Measurements from ENCODE around the gene ZDHHC24.
A peak's percentile ranks its signal among the peaks of the same experiment; 100 is the strongest.
"Not testable (repeated sequence)": the region's sequence is repeated elsewhere in the genome, so short reads cannot be mapped to it uniquely, and the experiment has no call there.

Gene ZDHHC24

DNA sequence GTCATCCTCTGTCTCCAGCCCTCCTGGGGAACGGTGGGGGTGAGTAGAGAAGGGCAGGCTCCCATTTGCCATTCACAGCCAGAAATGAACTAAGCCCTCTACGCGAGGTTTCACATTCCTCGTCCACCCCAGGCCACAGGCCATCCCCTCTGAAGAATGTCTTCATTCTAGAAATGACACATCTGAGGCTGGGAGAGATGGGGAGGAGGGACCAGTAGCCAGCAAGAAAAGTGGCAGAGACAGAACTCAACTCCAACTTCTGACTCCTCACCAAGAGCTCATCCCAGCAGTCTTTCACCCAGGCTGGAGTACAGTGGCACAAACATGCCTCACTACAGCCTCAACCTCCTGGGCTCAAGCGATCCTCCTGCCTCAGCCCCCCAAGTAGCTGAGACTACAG lies 19.1 kb upstream of the ZDHHC24 start:
- no peak for DNase-seq

DNA sequence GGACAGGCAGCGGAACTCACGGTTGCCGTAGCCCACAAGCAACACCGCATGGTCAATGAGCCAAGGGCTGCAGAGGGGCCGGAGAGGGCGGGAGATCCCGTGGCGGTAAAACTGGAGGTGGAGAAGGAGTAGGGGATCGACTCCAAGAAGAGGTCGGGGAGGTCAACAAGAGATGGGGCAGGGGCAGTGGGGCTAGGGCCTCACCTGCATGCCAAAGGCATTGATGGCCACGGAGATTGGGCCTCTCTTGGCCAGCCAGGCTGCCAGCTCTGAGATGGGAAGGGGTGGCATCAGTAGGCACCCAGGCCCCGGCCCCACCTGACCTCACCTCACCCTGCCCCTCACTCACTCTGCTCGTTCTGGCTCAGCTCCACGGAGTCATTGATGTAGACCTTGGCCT lies 18.7 kb upstream of the ZDHHC24 start:
- no peak for DNase-seq

DNA sequence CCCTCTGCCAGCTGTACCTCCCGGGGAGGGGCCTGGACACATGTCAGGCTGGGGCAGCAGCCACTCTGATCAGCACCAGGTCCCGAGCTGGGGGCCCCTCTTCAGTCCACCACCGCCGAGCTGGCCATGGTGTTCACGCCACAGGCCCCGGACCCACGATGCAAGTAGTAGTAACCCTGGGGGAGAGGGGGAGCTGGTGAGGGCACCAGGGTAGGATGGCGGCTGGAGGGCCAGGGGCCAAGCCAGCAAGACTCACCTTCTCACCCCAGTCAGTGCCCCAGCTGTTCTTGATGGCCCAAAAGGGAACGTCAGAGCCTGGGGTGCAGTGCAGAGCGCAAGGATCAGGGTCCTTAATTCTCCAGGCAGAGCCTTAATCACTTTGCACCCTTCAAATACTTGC lies 18.0 kb upstream of the ZDHHC24 start:
- DNase-seq: no peak

DNA sequence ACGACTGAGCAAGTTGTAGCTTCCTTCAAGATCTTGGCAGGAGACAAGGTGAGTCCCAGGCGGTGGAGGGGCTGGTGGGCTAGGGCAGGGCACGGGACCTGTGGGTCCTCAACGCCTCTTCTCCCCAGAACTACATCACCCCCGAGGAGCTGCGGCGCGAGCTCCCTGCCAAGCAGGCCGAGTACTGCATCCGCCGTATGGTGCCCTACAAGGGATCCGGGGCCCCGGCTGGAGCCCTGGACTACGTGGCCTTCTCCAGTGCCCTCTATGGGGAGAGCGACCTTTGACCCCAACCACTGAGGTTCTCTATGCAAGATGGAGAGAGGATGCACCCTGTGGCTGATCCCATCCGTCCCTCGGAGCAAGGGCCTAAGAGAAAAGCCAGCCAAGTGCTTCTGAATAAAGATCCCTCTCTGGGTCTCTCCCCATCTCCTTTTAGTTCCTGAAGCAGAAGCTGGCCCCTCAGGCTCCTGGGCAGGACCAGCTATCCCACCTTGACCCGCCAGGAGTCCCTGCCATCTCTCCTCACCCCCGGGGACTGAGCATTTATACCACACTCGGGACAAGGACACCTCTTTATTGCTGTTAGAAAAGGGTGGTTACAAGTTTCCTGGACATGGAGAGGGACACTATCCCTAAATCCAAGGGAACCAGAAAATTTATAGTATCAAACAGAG lies 17.2 kb upstream of the ZDHHC24 start:
- no peak for DNase-seq

DNA sequence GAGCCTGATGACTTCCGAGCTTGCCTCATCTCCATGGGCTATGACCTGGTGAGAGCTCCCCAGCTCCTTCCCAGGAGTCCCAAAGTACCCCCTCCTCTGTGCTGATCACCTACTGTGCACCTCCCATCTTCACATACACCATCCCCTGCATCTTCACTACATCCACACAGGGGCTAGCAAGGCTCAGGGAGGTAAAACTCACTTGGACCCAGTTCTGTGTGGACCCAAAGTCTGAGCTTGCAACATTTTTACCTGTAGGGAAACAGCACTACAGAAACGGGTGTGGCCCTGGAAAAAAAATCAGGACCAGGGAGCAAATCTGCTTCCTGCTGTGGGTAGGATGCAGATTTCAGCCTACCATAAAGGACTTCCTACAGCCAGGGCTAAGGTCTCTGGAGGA lies 16.4 kb upstream of the ZDHHC24 start:
- DNase-seq: no peak

DNA sequence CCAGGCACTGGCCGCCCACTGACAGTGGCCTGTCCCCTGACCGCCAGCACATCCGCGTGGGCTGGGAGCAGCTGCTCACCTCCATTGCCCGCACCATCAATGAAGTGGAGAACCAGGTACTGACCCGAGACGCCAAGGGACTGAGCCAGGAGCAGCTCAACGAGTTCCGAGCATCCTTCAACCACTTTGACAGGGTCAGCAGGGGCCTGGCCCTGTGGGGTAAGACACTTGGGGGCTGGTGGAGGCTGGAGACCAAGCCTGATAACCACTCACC lies 16.1 kb upstream of the ZDHHC24 start:
- no peak for DNase-seq

DNA sequence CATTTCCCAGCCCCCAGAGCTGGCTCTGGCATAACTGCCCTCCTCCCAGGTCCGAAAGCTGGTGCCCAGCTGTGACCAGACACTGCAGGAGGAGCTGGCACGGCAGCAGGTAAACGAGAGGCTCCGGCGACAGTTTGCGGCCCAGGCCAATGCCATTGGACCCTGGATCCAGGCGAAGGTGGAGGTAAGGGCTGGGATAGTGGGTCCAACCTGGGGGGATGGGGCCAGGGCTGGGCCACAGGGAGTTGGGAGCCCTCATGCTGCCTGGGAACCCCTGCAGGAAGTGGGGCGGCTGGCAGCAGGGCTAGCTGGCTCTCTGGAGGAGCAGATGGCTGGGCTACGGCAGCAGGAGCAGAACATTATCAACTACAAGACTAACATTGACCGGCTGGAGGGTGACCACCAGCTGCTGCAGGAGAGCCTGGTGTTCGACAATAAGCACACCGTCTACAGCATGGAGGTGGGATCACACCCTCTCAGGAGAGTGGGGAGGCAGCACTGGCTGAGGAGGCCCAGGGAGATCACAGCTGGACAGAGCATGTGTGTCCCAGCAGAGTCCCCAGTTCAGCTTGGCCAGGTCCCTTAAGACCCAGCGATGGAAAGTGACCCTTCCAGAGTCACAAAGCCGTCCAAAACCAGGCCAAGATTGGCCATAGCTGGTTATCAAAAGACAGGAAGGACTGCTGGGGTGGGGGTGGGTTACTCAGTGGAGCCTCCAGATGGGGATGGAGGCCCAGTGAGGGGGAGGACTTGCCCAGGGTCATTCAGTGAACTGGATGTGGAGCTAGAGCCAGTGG lies 15.5 kb upstream of the ZDHHC24 start:
- no peak for DNase-seq

DNA sequence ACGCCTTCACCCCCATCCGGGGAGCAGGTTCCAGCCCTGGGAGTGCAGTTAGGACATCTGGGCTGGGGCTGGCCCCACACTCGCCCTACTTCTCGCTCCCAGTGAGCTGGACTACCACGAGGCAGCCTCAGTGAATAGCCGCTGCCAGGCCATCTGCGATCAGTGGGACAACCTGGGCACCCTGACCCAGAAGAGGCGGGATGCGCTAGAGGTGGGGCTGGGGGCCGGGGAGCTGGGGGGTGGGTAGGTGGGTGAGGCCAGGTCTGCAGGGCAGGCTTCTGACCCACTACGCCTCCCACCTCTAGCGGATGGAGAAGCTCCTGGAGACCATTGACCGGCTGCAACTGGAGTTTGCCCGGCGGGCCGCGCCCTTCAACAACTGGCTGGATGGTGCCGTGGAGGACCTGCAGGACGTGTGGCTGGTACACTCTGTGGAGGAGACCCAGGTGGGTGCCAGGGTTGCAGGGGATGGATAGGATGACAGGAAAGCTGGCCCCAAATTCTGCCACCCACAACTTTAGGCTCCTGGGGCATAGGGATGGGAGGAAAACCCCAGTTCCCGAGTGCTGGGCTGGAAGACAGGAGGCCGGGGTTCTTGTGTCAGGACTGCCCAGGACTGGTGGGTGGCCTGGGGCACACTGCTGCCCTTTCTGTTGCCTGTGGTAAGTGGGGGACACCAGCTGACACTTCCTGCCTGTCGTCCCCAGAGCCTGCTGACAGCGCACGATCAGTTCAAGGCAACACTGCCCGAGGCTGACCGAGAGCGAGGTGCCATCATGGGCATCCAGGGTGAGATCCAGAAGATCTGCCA lies 14.2 kb upstream of the ZDHHC24 start:
- DNase-seq: no peak

DNA sequence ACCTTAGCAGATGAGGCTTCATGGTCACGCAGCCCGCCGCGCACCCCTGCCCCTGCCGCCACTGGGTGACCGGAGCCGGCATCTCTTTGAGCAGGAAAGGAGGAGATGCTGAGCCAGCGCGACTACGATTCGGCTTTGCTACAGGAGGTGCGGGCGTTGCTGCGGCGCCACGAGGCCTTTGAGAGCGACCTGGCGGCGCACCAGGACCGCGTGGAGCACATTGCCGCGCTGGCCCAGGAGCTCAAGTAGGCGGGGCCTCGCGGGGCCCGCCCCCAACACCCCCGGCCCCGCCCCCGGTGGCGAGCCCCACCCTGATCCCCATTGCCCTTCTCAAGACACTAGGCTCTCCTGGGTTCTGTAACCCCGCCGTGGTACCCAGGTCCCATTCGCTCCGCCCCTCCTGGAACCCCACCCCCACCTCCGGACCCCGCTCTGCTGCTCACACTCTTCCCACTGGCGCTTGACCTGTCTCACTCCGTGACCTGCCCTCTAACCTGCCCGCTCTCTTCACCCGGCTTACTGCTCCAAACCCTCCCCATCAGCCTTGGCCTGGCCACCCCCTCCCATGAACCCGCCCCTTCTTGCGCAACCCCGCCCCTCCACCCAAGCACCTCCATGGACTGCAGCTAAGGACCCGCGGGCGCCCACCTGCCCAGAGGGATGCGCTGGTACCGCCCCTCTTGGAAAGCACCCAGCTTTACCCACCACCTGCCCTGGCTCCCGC lies 13.5 kb upstream of the ZDHHC24 start:
- DNase-seq: peak; percentile 5

DNA sequence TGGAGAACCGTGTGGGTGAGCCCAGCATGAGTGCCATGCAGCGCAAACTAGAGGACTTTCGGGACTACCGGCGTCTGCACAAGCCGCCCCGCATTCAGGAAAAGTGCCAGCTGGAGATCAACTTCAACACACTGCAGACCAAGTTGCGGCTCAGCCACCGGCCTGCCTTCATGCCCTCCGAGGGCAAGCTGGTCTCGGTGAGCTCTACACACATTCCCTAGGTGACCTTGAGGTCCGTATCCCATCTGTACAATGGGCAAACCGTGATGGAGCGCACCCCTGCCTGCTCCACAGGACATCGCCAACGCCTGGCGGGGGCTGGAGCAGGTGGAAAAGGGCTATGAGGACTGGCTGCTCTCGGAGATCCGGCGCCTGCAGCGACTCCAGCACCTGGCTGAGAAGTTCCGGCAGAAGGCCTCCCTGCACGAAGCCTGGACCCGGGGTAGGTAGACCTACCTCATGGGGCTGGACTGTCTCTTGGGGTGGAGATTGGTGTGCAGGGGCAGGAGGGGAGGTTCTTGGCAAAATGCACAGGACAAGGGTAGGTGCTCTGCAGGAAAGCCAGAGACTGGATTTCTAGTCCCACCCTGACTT lies 12.0 kb upstream of the ZDHHC24 start:
- no peak for DNase-seq

DNA sequence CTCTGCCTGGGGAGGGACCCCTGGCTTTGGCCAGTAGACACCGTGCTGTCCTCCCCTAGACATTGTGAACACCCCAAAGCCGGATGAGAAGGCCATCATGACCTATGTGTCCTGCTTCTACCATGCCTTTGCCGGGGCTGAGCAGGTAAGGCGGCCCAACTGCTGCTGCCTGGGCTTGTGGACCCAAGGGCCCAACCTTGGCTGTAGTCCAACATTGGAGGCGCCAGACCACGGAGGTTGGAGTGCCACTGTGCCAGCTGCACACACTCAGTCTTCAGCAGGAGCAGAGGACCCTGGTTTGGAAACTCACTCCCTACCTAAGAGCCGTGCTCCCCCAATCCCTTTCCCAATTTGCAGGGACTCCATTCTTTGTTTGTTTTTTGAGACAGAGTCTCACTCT lies 10.2 kb upstream of the ZDHHC24 start:
- DNase-seq: no peak

DNA sequence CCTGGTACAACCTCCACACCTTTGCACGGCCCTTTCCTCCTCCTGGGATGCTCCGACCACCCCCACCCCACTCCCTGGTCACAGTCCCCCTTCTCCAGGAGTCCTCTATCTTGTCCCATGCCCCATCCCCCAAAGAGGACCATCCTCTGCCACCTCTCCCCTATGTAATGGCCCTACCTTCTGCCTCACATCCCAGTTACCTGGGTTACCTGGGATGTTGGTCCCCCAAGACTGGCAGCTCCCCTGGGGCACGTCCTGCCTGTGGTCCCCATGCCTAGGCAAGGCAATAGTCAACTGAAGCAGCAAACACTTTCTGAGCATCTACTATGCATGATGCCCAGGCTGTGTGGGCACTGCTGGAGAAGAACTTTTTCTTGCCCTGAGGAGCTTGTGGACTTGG lies 9.6 kb upstream of the ZDHHC24 start:
- no peak for DNase-seq

DNA sequence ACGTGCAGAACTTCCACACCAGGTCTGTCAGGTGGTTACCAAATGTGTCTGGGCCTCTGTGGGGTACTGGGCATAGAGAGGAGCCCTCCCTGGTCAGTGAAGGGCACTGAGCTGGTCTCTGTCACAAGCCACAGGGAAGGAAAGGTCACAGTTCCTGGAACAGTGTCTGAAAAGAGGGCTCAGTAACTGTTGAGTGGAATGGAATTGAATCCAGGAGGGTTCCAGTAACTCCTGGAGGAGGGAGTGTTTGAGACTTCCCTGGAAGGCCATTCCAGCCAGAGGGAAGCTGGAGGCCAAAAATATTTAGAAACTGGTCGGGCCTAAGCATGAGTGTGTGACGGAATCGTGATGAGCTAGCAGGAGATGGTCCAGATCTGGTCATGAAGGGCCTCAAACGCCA lies 8.8 kb upstream of the ZDHHC24 start:
- DNase-seq: no peak

DNA sequence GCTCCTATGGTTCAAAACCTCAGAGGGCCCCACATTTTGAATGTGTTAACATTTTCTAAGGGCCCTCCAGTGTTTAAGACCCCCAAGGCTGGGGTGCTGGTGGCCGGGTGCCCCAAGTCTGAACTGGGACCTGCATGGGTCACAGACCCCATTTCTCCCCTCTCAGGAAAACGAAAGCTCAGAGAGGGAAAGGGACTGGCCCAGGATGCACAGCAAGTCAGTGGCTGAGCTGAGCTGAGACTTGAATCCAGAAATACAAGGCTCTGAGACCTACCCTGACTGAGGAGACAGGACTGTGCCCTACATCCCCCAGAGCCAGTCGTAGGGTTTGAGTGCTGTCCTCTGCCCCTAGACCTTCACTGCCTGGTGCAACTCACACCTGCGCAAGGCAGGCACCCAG lies 5.0 kb upstream of the ZDHHC24 start:
- no peak for DNase-seq

DNA sequence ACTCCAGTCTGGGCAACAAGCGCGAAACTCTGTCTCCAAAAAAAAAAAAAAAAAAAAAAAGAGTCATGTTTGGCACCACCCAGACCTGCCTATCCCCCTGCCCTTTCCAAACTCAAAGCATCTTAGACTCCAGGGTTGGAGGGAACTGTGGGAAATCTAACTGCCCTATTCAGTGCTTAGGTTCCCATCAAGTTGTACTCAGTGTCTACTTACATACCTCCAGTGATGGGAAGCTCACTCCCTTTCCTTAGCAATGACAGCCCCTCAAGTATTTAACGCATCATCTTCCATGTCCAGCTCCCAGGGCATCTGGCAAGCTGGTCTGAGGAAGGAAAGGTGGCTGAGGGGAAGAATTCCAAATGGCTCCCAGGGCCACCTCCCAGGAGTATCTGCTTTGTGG lies 3.8 kb upstream of the ZDHHC24 start:
- DNase-seq: no peak

DNA sequence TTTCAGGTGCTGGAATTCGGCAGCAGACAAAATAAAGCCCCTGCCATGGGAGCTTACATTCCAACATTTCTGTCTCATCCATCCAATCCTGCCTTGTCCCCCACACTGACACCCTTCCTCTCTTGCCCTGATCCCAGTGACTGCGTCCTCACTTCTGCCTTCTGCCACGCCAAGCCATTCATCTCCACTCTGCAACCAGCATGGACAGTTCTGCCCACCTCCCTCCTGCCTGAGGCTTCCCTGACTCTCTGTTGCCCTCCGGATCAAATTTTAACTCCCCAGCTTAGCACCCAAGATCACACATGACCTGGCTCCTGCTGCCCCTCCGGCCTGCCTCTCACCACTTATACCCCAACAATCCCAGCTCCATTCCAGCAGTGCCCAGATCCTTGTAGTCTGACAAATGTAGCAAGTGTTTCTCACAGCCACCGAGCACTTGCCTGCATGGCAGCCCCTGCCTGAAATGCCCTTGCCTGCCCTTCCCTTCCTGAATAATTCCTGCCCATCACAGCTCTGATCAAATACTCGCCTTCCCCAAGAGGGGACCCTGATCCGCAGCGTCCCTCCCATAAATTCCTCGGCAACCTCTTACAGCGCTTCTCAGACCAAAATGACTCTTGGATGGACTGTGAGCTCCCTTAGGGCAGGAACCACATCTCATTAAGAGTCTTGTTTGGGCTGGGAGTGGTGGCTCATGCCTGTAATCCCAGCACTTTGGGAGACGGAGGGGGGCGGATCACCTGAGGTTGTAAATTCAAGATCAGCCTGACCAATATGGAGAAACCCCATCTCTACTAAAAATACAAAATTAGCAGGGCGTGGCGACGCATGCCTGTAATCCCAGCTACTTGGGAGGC lies 3.2 kb upstream of the ZDHHC24 start:
- DNase-seq: no peak

DNA sequence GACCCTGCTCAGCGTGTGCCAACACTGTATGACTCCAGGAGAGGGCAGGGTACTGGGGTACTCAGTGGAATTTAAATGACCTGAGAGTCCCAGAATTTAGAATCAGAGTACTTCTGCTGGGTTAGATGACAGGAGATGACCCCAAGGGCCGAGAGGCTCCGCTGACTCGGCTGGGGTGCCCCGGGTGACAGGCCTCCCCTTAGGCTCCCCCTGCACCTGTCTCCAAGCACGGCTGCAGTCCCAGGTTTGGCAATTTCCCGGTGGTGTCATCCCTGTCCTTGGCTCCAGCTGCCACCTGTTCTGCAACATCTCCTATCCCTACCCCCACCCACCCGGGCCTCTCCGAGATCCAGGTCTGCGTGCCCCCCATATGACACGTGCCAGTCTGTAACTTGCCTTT lies 2.2 kb upstream of the ZDHHC24 start:
- DNase-seq: no peak

DNA sequence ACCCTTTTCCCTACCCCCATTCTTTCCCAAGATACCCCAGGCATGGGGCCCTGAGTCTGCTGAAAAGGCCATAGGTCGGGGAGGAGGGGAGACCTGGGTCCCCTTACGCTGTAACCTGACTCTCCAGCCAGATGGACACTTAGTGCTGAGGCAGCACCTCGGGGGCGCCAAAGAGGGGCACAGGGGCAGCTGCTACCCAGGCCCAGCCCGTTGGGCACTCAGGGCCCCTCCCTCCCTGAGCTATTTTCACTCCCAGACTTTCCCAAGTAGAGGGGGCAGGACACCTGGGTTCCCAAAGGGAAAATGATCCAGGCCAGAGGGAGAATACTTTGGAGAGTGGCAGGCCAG lies 1.8 kb upstream of the ZDHHC24 start:
- no peak for DNase-seq

DNA sequence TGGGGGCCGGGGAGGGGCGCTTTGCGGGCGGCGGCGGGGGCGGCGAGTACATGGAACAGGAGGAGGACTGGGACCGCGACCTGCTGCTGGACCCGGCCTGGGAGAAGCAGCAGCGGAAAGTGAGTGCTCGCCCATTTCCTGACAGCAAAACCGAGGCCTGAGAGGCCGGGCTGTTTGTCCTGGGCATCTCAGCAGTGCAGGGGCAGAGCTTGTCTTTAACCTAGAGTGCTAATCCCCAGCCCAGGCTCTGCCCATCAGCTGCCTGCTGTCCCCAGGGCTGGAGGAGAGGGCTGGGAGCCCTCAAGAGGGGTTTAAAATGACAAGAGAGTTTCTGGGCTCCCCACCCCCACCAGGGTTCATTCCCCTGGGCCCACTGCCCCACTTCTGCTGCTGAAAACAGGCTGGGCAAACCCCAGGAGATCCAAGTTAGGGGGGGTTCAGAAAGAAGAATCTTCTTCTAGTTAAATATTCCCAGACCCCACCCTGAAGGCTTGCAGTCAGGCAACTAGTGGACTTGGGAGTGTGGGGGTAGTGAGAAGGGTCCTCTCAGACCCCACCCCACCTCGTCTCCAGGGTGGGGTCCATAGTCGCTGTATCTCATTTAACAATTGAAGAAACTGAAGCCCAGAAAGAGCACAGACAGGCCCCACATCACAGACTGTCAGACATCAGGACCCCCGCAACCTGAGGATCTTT lies 1.3 kb upstream of the ZDHHC24 start:
- no peak for DNase-seq

DNA sequence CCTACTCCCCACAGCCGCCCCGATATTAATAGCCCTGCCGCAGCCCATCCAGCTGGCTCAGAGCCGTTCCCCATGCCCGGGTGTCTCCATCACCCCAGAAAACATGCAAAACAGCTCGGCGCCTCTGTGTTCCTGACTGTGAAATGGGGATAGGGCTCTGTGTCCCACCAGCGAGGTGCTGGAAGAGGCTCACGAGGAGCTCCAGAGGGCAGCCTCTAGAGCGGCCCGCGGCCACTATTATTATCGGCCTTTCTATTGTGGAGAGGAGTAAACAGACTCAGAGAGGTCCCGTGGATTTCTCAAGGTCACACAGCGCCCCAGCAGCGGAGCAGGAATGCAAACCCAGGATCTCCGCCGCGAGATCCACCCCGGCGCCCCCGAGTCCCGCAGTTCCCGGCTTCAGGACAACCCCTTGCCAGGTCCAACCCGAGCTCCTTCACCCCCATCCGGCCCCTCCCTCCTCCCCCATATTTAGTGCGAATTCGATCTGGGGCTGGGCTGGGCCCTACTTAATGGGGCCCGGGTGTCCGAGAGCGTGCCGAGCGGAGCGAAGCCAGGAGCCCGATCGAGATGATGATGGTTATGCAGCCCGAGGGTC lies 619 bp upstream of the ZDHHC24 start, which contains the start of gene ACTN3:
ACTN3 (plus strand) TSS at position 536 of the 598 bp plus-strand sequence; CDS start at position 571, 35 bp downstream.
- DNase-seq: peak; percentile 3

DNA sequence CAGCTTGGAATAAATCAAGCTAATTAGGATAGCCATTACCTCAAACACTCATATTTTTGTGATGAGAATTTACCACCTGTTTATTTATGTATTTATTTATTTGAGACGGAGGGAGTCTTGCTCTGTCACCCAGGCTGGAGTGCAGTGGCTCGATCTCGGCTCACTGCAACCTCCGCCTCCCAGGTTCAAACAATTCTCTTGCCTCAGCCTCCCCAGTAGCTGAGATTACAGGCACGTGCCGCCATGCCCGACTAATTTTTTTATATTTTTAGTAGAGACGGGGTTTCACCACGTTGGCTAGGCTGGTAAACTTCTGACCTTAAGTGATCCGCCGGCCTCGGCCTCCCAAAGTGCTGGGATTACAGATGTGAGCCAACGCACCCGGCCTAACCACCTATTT lies 896 bp downstream of the ZDHHC24 start:
- not testable (repeated sequence) for DNase-seq

Data from CD4-positive, alpha-beta T cell treated with Interleukin-4 for 4 hours (primary cell).